NOMO-1 treated with DMSO at 0.1 percent for 48 hours (cell line): Measurements from ENCODE around the gene CFP.

ENCODE experiments used
- DNase-seq: peaks from one replicate; lab custom pipeline; 2025; ENCODE audit not compliant: unreplicated experiment; lab: John Stamatoyannopoulos, UW

Gene CFP

DNA sequence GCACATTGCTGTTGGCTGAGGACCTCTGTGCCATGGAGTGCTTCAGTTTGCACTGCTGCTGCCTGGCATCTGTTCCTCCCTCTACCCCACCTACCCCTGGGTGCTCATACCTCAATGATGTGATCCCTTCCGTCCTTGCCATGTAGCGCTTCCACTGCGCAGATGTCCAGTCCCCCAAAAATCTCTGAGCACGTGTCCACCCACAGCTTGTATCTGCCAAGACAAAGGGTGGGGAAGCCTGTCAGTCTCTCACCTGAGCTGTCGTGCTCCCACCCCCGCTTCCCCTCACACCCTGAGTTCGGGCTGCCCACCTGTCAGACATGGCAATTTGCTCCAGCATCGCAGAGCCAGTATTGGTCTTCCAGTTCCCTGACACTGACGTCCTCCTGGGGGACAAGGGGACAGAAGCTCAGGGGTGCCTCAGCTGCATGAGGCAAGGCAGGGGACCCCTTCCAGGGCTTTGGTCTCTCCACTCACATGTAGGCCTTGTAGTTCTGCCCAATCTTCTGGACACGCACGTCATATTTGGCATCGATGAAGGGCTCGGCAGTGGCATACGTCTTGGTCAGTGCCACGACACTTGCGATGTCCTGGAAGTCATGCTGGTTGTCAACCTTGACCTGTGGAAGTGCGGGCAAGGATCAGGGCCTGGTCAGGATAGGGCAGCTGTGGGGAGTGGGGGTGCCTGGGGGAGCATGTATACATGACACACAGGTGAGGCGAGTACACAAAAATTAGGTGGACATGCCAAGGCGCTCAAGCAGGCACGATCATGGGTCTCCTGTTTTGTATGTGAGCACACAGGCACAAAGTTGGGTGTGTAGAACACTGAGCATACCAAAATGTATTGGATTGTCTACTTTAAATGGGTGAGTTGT is 53.5 kb downstream of the CFP start:
- DNase-seq = no peak

- DNase-seq = no peak
Observed at GRCh38 chrX:47574547-47575301, 55.0 kb downstream of the CFP start.

DNA sequence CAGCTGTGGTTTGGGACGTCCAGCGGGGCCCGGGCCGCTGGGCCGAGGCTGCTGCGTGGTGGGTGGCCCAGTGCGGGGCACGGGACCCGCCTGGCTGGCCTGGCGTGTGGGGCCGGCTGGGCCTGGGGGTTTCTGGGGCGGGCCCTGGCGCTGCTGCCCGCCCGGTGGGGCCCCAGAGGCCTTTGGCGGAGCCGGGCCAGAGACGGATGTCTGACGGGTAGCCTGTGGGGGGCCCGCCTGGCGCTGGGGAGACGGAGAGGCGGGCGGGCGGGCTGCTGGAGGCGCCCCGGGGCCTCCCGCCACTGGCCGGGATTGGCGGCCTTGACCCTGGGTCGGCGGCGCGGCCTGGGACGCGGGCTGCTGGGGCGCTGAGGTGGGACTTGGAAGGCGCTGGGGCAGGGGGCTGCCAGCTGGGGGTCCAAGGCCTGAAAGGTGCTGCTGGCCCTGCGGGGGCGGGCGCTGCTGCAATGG is 55.6 kb downstream of the CFP start:
- DNase-seq = no peak

DNA sequence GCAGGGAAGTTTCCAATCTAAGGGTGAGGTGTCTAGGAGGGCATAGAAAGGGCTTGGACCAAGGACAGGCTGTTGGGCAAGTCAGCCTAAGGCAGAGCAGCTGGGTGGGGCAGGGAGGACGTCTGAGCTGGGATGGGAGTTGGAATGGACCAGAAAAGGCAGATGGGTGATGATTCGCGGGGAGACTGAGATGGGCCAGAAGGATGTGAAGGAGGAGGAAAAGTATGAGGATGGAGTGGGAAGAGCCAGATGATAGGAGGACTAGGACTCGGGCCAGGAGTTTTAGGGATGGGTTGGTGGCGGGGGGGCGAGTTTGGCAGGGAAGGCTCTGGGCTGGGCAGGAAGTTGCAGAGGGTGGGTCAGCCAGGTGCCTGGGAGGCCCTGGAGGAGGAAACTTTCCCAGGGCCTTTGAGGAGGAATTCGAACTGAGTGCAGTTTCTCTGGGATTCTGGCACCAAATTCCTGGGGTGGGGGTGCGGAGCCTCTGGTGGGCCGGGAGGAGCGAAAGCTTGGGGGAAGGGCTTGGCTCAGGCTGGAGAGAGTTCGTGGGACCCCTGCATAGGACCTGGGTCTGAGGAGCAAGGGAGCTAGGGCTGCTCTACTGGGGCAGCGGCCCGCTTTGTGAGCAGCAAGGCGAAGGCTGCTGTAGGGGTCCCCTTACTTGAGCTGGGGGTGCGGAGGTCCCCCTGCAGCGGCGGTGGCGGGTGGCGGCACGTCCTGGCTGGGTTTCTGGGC is 56.2 kb downstream of the CFP start:
- no peak for DNase-seq
